Astrocyte (in vitro differentiated cells and primary cell): Measurements from ENCODE around the gene KLHDC9.

Source experiments
- CTCF ChIP-seq: IDR thresholded peaks from 2 replicates; pipeline ENCODE4 v1.5.1; 2011; ENCODE audit warnings: low read depth, mild to moderate bottlenecking, inconsistent platforms, low read length, moderate library complexity; ENCODE audit not compliant: insufficient read depth
- EZH2 ChIP-seq: IDR thresholded peaks from 2 replicates; pipeline ENCODE4 v1.6.1; 2012; ENCODE audit warnings: mild to moderate bottlenecking, low read length, inconsistent platforms; ENCODE audit not compliant: insufficient read depth

DNA sequence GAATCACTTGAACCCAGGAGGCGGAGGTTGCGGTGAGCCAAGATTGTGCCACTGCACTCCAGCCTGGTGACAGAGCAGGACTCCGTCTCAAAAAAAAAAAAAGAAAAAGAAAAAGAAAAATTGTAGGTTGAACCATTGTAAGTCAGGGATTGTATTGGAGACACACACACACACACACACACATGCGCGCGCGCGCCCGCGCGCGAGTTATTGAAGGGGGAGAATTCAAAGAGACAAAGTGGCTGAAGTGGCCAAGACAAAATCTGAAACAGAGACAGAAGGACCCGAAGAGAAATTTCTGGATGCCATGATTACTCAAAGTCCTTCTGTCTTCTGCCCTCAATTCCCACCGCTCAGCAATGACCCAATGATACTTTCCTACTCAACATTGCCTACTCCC, 3.7 kb upstream of the KLHDC9 start:
- TF ChIP-seq CTCF (no peak), EZH2 (no peak)
